ENCODE measurements around the gene CCDC28A. TPM values are rescaled to one million over a fixed set of nuclear protein-coding genes. Genes with fewer than 3 reads are reported as not detected.
A peak's percentile ranks its signal among the peaks of the same experiment; 100 is the strongest.

Gene CCDC28A
- total RNA-seq, 4 donors from 2014 or later, result 18.3 to 26.0 (median 22.1) TPM

- intact Hi-C loops (cut with DNase I), result no loop called here
- no peak for DNase-seq (ENCODE audit: extremely low spot score)
- WGBS, result 42% methylated on average over 4 of the region's 4 CpGs
- H3K27ac ChIP-seq (replicated peaks in 1 of 4), result peak overlapping the region; percentile 6 to 70 (median 58)
- H3K27me3 ChIP-seq, result no peaks in the 10 kb centered on the region
- peak in 1 of 2 donors; percentile 21 for TF ChIP-seq POLR2AphosphoS5 (IDR thresholded peaks at IDR 0.05)
- no peak for TF ChIP-seq EP300 (IDR thresholded peaks at IDR 0.05)
- TF ChIP-seq CTCF (IDR thresholded peaks at IDR 0.05), result no peak
- peaks cover 0 to 22% (median 15%) of the 10 kb centered on the region in 4 donors for H3K4me1 ChIP-seq
- no peak overlapping the region for H3K4me3 ChIP-seq
- no peaks in the 10 kb centered on the region for H3K36me3 ChIP-seq
- H3K9me3 ChIP-seq, result no peaks in the 10 kb centered on the region
Observed at GRCh38 chr6:138803861-138804260, 30.3 kb downstream of the CCDC28A start.

- 81% methylated on average over 9 of the region's 9 CpGs for WGBS
- Histone ChIP-seq H3K27ac (replicated peaks in 1 of 4) (no peak overlapping the region), H3K9me3 (no peaks in the 10 kb centered on the region), H3K4me3 (no peak overlapping the region), H3K27me3 (no peaks in the 10 kb centered on the region), H3K36me3 (no peaks in the 10 kb centered on the region), H3K4me1 (peaks cover 0 to 22% (median 15%) of the 10 kb centered on the region in 4 donors)
- no peak for TF ChIP-seq POLR2AphosphoS5 (IDR thresholded peaks at IDR 0.05)
- TF ChIP-seq POLR2A (IDR thresholded peaks at IDR 0.05; ENCODE audit: low read depth), result no peak
- no peak for TF ChIP-seq CTCF (IDR thresholded peaks at IDR 0.05)
- TF ChIP-seq EP300 (IDR thresholded peaks at IDR 0.05), result no peak
- DNase-seq (ENCODE audit: extremely low spot score), result no peak
- intact Hi-C loops (cut with DNase I), result no loop called here
Observed at GRCh38 chr6:138805016-138805765, 31.6 kb downstream of the CCDC28A start.

- Histone ChIP-seq H3K4me3 (no peak overlapping the region), H3K36me3 (no peaks in the 10 kb centered on the region), H3K4me1 (peaks cover 0 to 22% (median 15%) of the 10 kb centered on the region in 4 donors), H3K27me3 (no peaks in the 10 kb centered on the region), H3K27ac (replicated peaks in 1 of 4) (no peak overlapping the region), H3K9me3 (no peaks in the 10 kb centered on the region)
- no peak for TF ChIP-seq POLR2A (IDR thresholded peaks at IDR 0.05; ENCODE audit: low read depth)
- 85% methylated on average over 1 of the region's 1 CpG for WGBS
- DNase-seq (ENCODE audit: extremely low spot score), result no peak
- intact Hi-C loops (cut with DNase I), result no loop called here
Observed at GRCh38 chr6:138806889-138807288, 33.3 kb downstream of the CCDC28A start.

- Histone ChIP-seq H3K4me3 (no peak overlapping the region), H3K9me3 (no peaks in the 10 kb centered on the region), H3K4me1 (peaks cover 0 to 2% (median under 1%) of the 10 kb centered on the region in 4 donors), H3K36me3 (no peaks in the 10 kb centered on the region), H3K27ac (replicated peaks in 1 of 4) (no peak overlapping the region), H3K27me3 (no peaks in the 10 kb centered on the region)
- TF ChIP-seq POLR2AphosphoS5 (IDR thresholded peaks at IDR 0.05) (no peak), EP300 (IDR thresholded peaks at IDR 0.05) (no peak), POLR2A (IDR thresholded peaks at IDR 0.05; ENCODE audit: low read depth) (no peak), CTCF (IDR thresholded peaks at IDR 0.05) (no peak)
- intact Hi-C loops (cut with DNase I), result loop anchor here (10.0 kb wide), 1 partner anchor 335 kb away; no protein-coding TSS in a partner anchor
- DNase-seq (ENCODE audit: extremely low spot score), result no peak
- 86% methylated on average over 3 of the region's 3 CpGs for WGBS
Observed at GRCh38 chr6:138809677-138810076, 36.1 kb downstream of the CCDC28A start.

- Histone ChIP-seq H3K9me3 (no peaks in the 10 kb centered on the region), H3K27ac (replicated peaks in 1 of 4) (no peak overlapping the region), H3K4me1 (peaks cover 0 to 4% (median 0%) of the 10 kb centered on the region in 4 donors), H3K4me3 (no peak overlapping the region), H3K36me3 (no peaks in the 10 kb centered on the region), H3K27me3 (no peaks in the 10 kb centered on the region)
- intact Hi-C loops (cut with DNase I), result loop anchor here (10.0 kb wide), 1 partner anchor 333 kb away; no protein-coding TSS in a partner anchor
- no peak for DNase-seq (ENCODE audit: extremely low spot score)
- whole genome bisulfite sequencing, result 73% methylated on average over 3 of the region's 3 CpGs
- TF ChIP-seq CTCF (IDR thresholded peaks at IDR 0.05), result no peak
- no peak for TF ChIP-seq POLR2A (IDR thresholded peaks at IDR 0.05; ENCODE audit: low read depth)
Observed at GRCh38 chr6:138811866-138812265, 38.3 kb downstream of the CCDC28A start.

All from esophagus muscularis mucosa (tissue), 4 donors.